Activated CD4-positive, alpha-beta T cell treated with anti-CD3 and anti-CD28 coated beads for 36 hours (primary cell): Measurements from ENCODE around the gene TMEM38A. TPM values are rescaled to one million over a fixed set of nuclear protein-coding genes. Genes with fewer than 3 reads are reported as not detected.
A peak's percentile ranks its signal among the peaks of the same experiment; 100 is the strongest.

Experiments used
- ATAC-seq: fragments of 200-7000 bp; cut with Tn5 transposase; one replicate; pipeline ENCODE4 v1.10.0; 2021; ENCODE audit warnings: mild to moderate bottlenecking, moderate library complexity
- CTCF ChIA-PET: fragments of 350-600 bp; sonication (Branson Sonifier 250); formaldehyde crosslinking; loops from one replicate; lab custom pipeline; 2021; ENCODE audit warnings: antibody characterized with exemption; lab: Charles Lee
- POLR2A ChIA-PET: fragments of 350-600 bp; sonication (Branson Sonifier 250); formaldehyde crosslinking; loops from one replicate; lab custom pipeline; 2021; ENCODE audit warnings: antibody characterized with exemption, inconsistent platforms; lab: Charles Lee
- DNase-seq: peaks from one replicate; pipeline ENCODE4 v3.0.0-alpha.2; 2020
- H3K27ac Mint-ChIP-seq: one replicate; pipeline ENCODE4 v1.8.0; 2021; ENCODE audit warnings: mixed read lengths
- H3K27me3 Mint-ChIP-seq: one replicate; pipeline ENCODE4 v1.8.0; 2021; ENCODE audit warnings: mixed read lengths
- H3K36me3 Mint-ChIP-seq: one replicate; pipeline ENCODE4 v1.8.0; 2021; ENCODE audit warnings: low read depth, mixed read lengths
- H3K4me1 Mint-ChIP-seq: one replicate; pipeline ENCODE4 v1.8.0; 2021; ENCODE audit warnings: mixed read lengths
- H3K4me3 Mint-ChIP-seq: one replicate; pipeline ENCODE4 v1.8.0; 2021; ENCODE audit warnings: mild to moderate bottlenecking, moderate library complexity, mixed read lengths
- H3K9me3 Mint-ChIP-seq: one replicate; pipeline ENCODE4 v1.8.0; 2021; ENCODE audit warnings: low read depth, mixed read lengths
- intact Hi-C, 2 experiments: fragments of 100-400 bp; cut with DNase I in 1 of 2; cut with micrococcal nuclease in 1 of 2; formaldehyde crosslinking; loops; one replicate each; pipeline versions ENCODE4 v1.14.2 to v1.15.1; 2022 to 2024; cut with DNase I, micrococcal nuclease
- total RNA-seq, 2 experiments: library from RNA; stranded (reverse); gene quantifications; one replicate each; pipeline ENCODE4 v1.2.3, GENCODE V29; 2021

Gene TMEM38A
- total RNA-seq, 2 experiments from 2014 or later: 0.89 to 1.2 TPM

DNA sequence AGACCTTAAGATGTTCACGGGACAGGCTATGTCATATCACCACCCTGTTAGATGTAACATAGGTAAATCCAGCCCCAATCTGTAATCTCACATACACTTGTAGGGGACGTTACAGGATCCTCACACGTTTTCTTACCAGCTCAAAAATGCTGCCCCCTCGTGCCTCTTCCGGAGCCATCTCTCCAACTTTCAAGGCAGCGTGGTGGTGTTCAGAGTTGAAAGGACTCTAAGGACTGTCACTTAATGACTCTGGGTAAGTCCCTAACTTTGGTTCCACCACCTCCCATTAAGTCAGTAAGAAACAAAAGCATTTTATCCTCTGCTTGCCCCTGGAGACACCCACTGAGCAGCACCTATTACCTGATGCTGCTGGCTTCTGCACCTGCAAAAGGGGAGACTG, 37.4 kb upstream of the TMEM38A start:
- H3K4me3 Mint-ChIP-seq: no peak overlapping the region
- H3K4me1 Mint-ChIP-seq: peaks cover 56% of the 10 kb centered on the region
- peaks cover 26% of the 10 kb centered on the region for H3K36me3 Mint-ChIP-seq
- intact Hi-C loops: no loop called here
- ChIA-PET POLR2A (interaction anchor here (2.4 to 3.8 kb wide), 2 partner anchors 35 to 49 kb away, joined by 5 to 14 read pairs; no protein-coding TSS in a partner anchor), CTCF (no interaction called here)
- no peak for ATAC-seq
- H3K27me3 Mint-ChIP-seq: no peaks in the 10 kb centered on the region
- DNase-seq: no peak
- H3K9me3 Mint-ChIP-seq: no peaks in the 10 kb centered on the region
- no peak overlapping the region for H3K27ac Mint-ChIP-seq

DNA sequence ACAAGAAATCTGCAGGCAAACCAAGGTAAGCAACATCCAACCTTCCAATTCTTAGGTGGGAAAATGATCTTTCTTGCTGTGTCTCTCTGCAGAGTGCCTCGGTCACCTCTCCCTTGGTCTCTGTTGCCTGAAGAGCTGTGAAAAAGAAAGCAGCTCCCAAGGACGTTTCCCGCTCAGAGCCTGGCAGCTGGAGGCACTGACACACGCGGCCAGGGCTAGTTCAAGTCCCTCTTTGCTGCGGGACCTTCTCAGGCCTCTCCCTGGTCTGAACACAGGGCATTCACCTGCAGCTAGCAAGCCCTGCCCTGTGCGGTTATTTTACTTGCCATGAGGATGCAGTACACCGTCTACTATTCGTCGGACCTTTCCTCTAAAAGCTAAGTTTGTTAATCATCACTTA, 36.7 kb upstream of the TMEM38A start:
- no peaks in the 10 kb centered on the region for H3K27me3 Mint-ChIP-seq
- no peak overlapping the region for H3K4me3 Mint-ChIP-seq
- CTCF ChIA-PET: interaction anchor here (1.3 kb wide), 1 partner anchor 40 kb away, joined by 3 read pairs; no protein-coding TSS in a partner anchor
- intact Hi-C loops: no loop called here
- no peaks in the 10 kb centered on the region for H3K9me3 Mint-ChIP-seq
- H3K4me1 Mint-ChIP-seq: peaks cover 55% of the 10 kb centered on the region
- DNase-seq (no peak), ATAC-seq (no peak)
- H3K27ac Mint-ChIP-seq: no peak overlapping the region
- peaks cover 26% of the 10 kb centered on the region for H3K36me3 Mint-ChIP-seq
- POLR2A ChIA-PET: interaction anchor here (0.6 to 3.8 kb wide), 4 partner anchors 33 to 68 kb away, joined by 4 to 14 read pairs (median 10); no protein-coding TSS in a partner anchor

GRCh38 chr19:16625163-16625958, 35.6 kb upstream of the TMEM38A start:
- Mint-ChIP-seq H3K4me1 (peaks cover 51% of the 10 kb centered on the region), H3K27ac (peak overlapping the region; percentile 4), H3K4me3 (no peak overlapping the region), H3K9me3 (no peaks in the 10 kb centered on the region), H3K36me3 (peaks cover 30% of the 10 kb centered on the region), H3K27me3 (no peaks in the 10 kb centered on the region)
- DNase-seq: no peak
- POLR2A ChIA-PET: interaction anchor here (0.8 to 3.8 kb wide), 4 partner anchors 37 to 45 kb away, joined by 3 to 28 read pairs (median 10); no protein-coding TSS in a partner anchor
- intact Hi-C loops: loop anchor here in 1 of 2 experiments (5.0 kb wide), 1 partner anchor 53 kb away; the partner anchor contains the start of gene SLC35E1
- no peak for ATAC-seq
- CTCF ChIA-PET: interaction anchor here (1.3 kb wide), 1 partner anchor 41 kb away, joined by 3 read pairs; no protein-coding TSS in a partner anchor

DNA sequence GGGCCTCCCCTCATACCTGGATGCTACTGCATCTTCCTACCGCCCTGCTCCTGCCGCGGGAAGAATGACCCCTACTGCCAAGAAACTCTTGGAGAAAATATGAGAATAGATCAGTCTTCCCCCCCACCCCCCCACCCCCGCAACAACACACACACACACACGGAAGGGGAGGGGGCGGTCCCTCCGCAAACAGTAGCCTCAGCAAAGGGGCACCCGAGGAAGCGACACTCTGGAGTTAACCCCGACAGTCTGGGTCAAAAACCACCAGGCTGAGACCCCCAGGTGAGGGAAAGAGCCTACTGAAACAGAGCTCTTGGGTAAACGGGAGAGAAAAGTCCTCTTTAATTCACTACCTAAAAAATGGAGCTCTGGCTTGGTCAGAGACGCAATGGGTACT, 34.1 kb upstream of the TMEM38A start:
- no peaks in the 10 kb centered on the region for H3K27me3 Mint-ChIP-seq
- peak overlapping the region; percentile 87 for H3K4me3 Mint-ChIP-seq
- CTCF ChIA-PET: interaction anchor here (0.5 to 1.5 kb wide), 6 partner anchors 39 to 117 kb away, joined by 3 to 6 read pairs (median 4); no protein-coding TSS in a partner anchor
- DNase-seq (peak; percentile 51), ATAC-seq (no peak)
- H3K27ac Mint-ChIP-seq: peak overlapping the region; percentile 79
- POLR2A ChIA-PET: interaction anchor here (0.7 to 3.8 kb wide), 5 partner anchors 9 to 110 kb away, joined by 3 to 28 read pairs (median 4); no protein-coding TSS in a partner anchor
- H3K4me1 Mint-ChIP-seq: peaks cover 40% of the 10 kb centered on the region
- H3K36me3 Mint-ChIP-seq: peaks cover 39% of the 10 kb centered on the region
- no peaks in the 10 kb centered on the region for H3K9me3 Mint-ChIP-seq
- intact Hi-C loops: loop anchor here in 1 of 2 experiments (5.0 kb wide), 1 partner anchor 54 kb away; the partner anchor contains the start of gene SLC35E1

- H3K27ac Mint-ChIP-seq: peak overlapping the region; percentile 79
- peak; percentile 30 for DNase-seq
- ATAC-seq: no peak
- ChIA-PET POLR2A (interaction anchor here (0.7 to 3.8 kb wide), 7 partner anchors 11 to 110 kb away, joined by 3 to 28 read pairs (median 4); no protein-coding TSS in a partner anchor), CTCF (interaction anchor here (0.7 to 1.5 kb wide), 4 partner anchors 39 to 118 kb away, joined by 3 to 6 read pairs (median 4); no protein-coding TSS in a partner anchor)
- peak overlapping the region; percentile 87 for H3K4me3 Mint-ChIP-seq
- no peaks in the 10 kb centered on the region for H3K27me3 Mint-ChIP-seq
- intact Hi-C loops: loop anchor here in 1 of 2 experiments (5.0 kb wide), 1 partner anchor 55 kb away; the partner anchor contains the start of gene SLC35E1
- H3K9me3 Mint-ChIP-seq: no peaks in the 10 kb centered on the region
- peaks cover 42% of the 10 kb centered on the region for H3K36me3 Mint-ChIP-seq
- peaks cover 43% of the 10 kb centered on the region for H3K4me1 Mint-ChIP-seq
Measured at GRCh38 chr19:16627193-16627927, 33.6 kb upstream of the TMEM38A start.

DNA sequence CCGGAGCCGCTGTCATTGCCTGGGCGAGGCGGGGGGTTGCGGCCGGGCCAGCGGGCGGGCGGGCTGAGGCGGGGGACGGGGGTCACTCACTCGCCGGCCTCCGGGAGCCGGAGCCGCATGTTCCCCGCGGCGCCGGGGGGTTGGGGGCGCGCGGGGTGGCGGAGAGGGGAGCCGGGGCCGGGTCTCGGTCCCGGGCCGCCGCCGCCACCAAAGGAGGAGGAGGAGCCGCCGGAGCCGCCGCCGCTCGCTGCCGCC, 33.1 kb upstream of the TMEM38A start:
- Mint-ChIP-seq H3K27me3 (no peaks in the 10 kb centered on the region), H3K4me3 (peak overlapping the region; percentile 87), H3K4me1 (peaks cover 43% of the 10 kb centered on the region), H3K27ac (no peak overlapping the region), H3K36me3 (peaks cover 46% of the 10 kb centered on the region), H3K9me3 (no peaks in the 10 kb centered on the region)
- intact Hi-C loops: loop anchor here (1.0 to 5.0 kb wide), 15 partner anchors 32 to 792 kb away; partner anchors contain the start of genes C19orf44 (in 2 of the 2), CALR3 (in 2 of the 2), CHERP (in 2 of the 2) and SLC35E1 (in 2 of the 2)
- no peak for DNase-seq
- no peak for ATAC-seq
- POLR2A ChIA-PET: interaction anchor here (0.6 to 3.4 kb wide), 5 partner anchors 40 to 88 kb away, joined by 3 to 28 read pairs (median 5); no protein-coding TSS in a partner anchor
- CTCF ChIA-PET: interaction anchor here (1.1 to 1.4 kb wide), 2 partner anchors 46 to 55 kb away, joined by 4 read pairs; no protein-coding TSS in a partner anchor

DNA sequence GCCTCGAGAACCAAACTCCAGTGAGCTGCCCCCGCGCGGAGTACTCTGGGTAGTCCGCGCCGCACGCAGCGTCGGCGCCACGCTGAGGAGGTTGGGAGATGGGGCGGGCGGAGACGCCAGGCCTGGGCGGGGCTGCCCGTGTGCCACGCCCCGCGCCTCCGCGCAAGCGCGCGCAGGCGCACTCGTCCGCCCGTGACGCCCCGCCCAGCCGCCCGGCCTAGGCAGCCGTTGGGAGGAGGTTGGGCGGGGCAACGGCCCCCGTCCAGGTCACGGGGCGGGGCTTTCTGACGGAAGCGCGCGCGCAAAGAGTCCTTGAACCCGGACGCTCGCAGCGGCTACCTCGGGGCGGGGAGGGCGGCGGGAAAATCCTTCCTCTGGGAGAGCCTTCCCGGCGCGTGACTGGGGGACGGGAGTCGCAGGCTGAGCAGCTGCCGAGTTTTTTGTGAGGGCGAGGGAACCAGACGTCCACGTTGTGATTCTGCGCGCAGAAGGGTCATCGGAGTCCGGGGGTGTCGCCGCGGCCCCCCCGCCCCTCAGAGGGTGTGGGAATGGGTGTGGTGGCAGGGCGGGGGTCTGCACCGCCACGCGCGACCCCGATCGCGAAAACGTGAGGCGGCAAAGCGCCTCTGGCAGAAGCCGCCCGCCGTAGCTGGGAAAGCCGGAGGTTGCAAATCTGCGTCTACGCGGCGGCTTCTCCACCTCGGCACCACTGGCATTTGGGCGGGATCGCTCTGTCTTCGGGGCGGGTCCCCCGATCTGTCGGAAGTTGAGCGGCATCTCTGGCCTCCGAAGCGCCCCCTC, 32.6 kb upstream of the TMEM38A start, which contains the start of gene MED26:
Gene MED26 (minus strand): TSS at position 22 of the 801 bp plus-strand sequence. CDS start 261 bp downstream, outside the sequence.
- ChIA-PET POLR2A (interaction anchor here (0.5 to 3.4 kb wide), 7 partner anchors 41 to 1214 kb away, joined by 3 to 28 read pairs (median 5); no protein-coding TSS in a partner anchor), CTCF (interaction anchor here (1.1 kb wide), 1 partner anchor 55 kb away, joined by 4 read pairs; no protein-coding TSS in a partner anchor)
- Mint-ChIP-seq H3K36me3 (peaks cover 44% of the 10 kb centered on the region), H3K27ac (peak within 1 kb of the TSS; percentile 100), H3K4me3 (peak within 1 kb of the TSS; percentile 87), H3K4me1 (peaks cover 39% of the 10 kb centered on the region), H3K9me3 (no peaks in the 10 kb centered on the region), H3K27me3 (no peaks in the 10 kb centered on the region)
- intact Hi-C loops: loop anchor here (1.0 to 5.0 kb wide), 15 partner anchors 32 to 792 kb away; partner anchors contain the start of genes C19orf44 (in 2 of the 2), CALR3 (in 2 of the 2), CHERP (in 2 of the 2) and SLC35E1 (in 2 of the 2)
- ATAC-seq (peak; percentile 92), DNase-seq (peak; percentile 98)

GRCh38 chr19:16628984-16629691, 31.8 kb upstream of the TMEM38A start:
- peaks cover 34% of the 10 kb centered on the region for H3K4me1 Mint-ChIP-seq
- DNase-seq: peak; percentile 28

GRCh38 chr19:16631465-16631864, 29.5 kb upstream of the TMEM38A start:
- DNase-seq: no peak
- peak overlapping the region; percentile 30 for H3K27ac Mint-ChIP-seq
- no peak for ATAC-seq
- H3K27me3 Mint-ChIP-seq: no peaks in the 10 kb centered on the region
- intact Hi-C loops: no loop called here
- ChIA-PET CTCF (no interaction called here), POLR2A (no interaction called here)
- H3K36me3 Mint-ChIP-seq: peaks cover 27% of the 10 kb centered on the region
- no peaks in the 10 kb centered on the region for H3K9me3 Mint-ChIP-seq
- no peak overlapping the region for H3K4me3 Mint-ChIP-seq
- H3K4me1 Mint-ChIP-seq: peaks cover 11% of the 10 kb centered on the region

More at GRCh38 chr19:16628984-16629691, 31.8 kb upstream of the TMEM38A start:
- peaks cover 40% of the 10 kb centered on the region for H3K36me3 Mint-ChIP-seq
- CTCF ChIA-PET: interaction anchor here (1.6 kb wide), 1 partner anchor 30 kb away, joined by 6 read pairs; the partner anchor contains the start of gene SMIM7
- no peaks in the 10 kb centered on the region for H3K27me3 Mint-ChIP-seq
- ATAC-seq: peak; percentile 4
- peak overlapping the region; percentile 100 for H3K27ac Mint-ChIP-seq
- peak overlapping the region; percentile 87 for H3K4me3 Mint-ChIP-seq
- intact Hi-C loops: loop anchor here (1.0 to 5.0 kb wide), 15 partner anchors 31 to 793 kb away; partner anchors contain the start of genes C19orf44 (in 2 of the 2), CALR3 (in 2 of the 2), CHERP (in 2 of the 2) and SLC35E1 (in 2 of the 2)
- no peaks in the 10 kb centered on the region for H3K9me3 Mint-ChIP-seq
- POLR2A ChIA-PET: interaction anchor here (0.5 to 3.4 kb wide), 3 partner anchors 44 to 1215 kb away, joined by 3 to 28 read pairs (median 6); no protein-coding TSS in a partner anchor
